Peyer's patch (tissue), 4 donors: ENCODE measurements around the gene MAPT.

Source experiments
- CTCF ChIP-seq, 6 experiments: fragments of 450-650 bp in 4 of 6; fragments of 200-600 bp in 2 of 6; sonication (generic) in 1 of 6; IDR thresholded peaks; one replicate each; pipeline ENCODE4 v1.5.1; 2017 to 2019; ENCODE audit warnings: antibody characterized with exemption in 6 of 6, mild to moderate bottlenecking in 3 of 6, moderate library complexity in 1 of 6
- POLR2A ChIP-seq, 2 donors: fragments of 450-650 bp; IDR thresholded peaks; one replicate each; pipeline ENCODE4 v1.5.1; 2017; ENCODE audit warnings: antibody characterized with exemption in 2 of 2, mild to moderate bottlenecking in 2 of 2, moderate library complexity in 2 of 2

- no peak for TF ChIP-seq CTCF (IDR thresholded peaks at IDR 0.05)
- TF ChIP-seq POLR2A (IDR thresholded peaks at IDR 0.05): no peak
These were observed 102.1 kb downstream of the MAPT start for GRCh38 chr17:45996282-45996937.
